Testis (tissue), 2 donors: ENCODE results near the gene PRMT7.

Experiments used
- CTCF ChIP-seq, 3 experiments: fragments of 450-650 bp in 2 of 3; fragments of 200-600 bp in 1 of 3; sonication (generic) in 1 of 3; IDR thresholded peaks; one replicate each; pipeline ENCODE4 v1.5.1; 2016 to 2019; ENCODE audit warnings: antibody characterized with exemption in 3 of 3, mild to moderate bottlenecking in 2 of 3, moderate library complexity in 1 of 3
- POLR2A ChIP-seq: fragments of 450-650 bp; IDR thresholded peaks from one replicate; pipeline ENCODE4 v1.6.1; 2017; ENCODE audit warnings: antibody characterized with exemption, mild to moderate bottlenecking, moderate library complexity

GRCh38 chr16:68369168-68369567, 58.3 kb downstream of the PRMT7 start:
- TF ChIP-seq CTCF (IDR thresholded peaks at IDR 0.05) (no peak), POLR2A (no peak)
